Testis (tissue), 2 donors: Measurements from ENCODE around the gene MLXIPL.

Source experiments
- CTCF ChIP-seq, 3 experiments: fragments of 450-650 bp in 2 of 3; fragments of 200-600 bp in 1 of 3; sonication (generic) in 1 of 3; IDR thresholded peaks; one replicate each; pipeline ENCODE4 v1.5.1; 2016 to 2019; ENCODE audit warnings: antibody characterized with exemption in 3 of 3, mild to moderate bottlenecking in 2 of 3, moderate library complexity in 1 of 3
- POLR2A ChIP-seq: fragments of 450-650 bp; IDR thresholded peaks from one replicate; pipeline ENCODE4 v1.6.1; 2017; ENCODE audit warnings: antibody characterized with exemption, mild to moderate bottlenecking, moderate library complexity

DNA sequence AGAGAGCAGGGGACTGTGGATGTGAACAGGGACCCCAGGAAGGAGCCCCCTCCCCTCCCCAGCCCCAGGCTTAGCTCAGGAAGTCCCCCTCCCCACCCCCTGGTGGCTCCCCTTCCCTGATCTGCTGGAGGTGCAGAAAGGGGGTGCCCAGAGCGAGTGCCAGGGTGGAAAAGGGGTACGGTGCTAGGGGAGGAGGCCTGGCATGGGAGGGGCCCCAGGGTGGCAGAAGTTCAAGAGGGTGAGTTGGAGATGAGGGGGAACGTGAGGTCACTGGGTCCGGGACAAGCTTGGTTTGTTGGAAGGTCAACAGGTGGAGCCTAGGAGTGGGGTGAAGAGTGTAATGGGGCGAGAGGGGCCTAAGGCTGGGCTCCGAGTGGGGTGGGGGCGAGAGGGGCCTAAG is 24.4 kb downstream of the MLXIPL start:
- TF ChIP-seq CTCF (IDR thresholded peaks at IDR 0.05) (no peak), POLR2A (no peak)
